Measurements from ENCODE around the gene RPLP1. TPM values are rescaled to one million over a fixed set of nuclear protein-coding genes. Genes with fewer than 3 reads are reported as not detected.

RPLP1 gene
- total RNA-seq, 3 donors from 2014 or later: 1,139 to 1,221 (median 1,218) TPM

- intact Hi-C loops (cut with DNase I, micrococcal nuclease): loop anchor here in 1 of 2 donors (5.0 kb wide), 1 partner anchor 1083 kb away; no protein-coding TSS in a partner anchor
- DNase-seq: no peak
- Histone ChIP-seq H3K36me3 (ENCODE audit: low read depth) (no peaks in the 10 kb centered on the region), H3K4me1 (ENCODE audit: low read depth) (no peaks in the 10 kb centered on the region), H3K9me3 (no peaks in the 10 kb centered on the region), H3K4me3 (no peak overlapping the region)
- ATAC-seq: no peak
- no peak for TF ChIP-seq CTCF (IDR thresholded peaks at IDR 0.05)
Observed at GRCh38 chr15:69504352-69505040, 51.9 kb downstream of the RPLP1 start.

Other genes with a start within 250 kb of the RPLP1 start
- 10 to 100 TPM; 27.7 to 82.6 (median 37.7) TPM for gene PAQR5, start 153.9 kb upstream of the RPLP1 start, total RNA-seq
- gene KIF23, start 38.5 kb upstream of the RPLP1 start, total RNA-seq: 10 to 100 TPM in 1 of 3 donors, 1 to 10 TPM in 2; 3.1 to 11.2 (median 4.4) TPM